Hematopoietic multipotent progenitor cell treated with erythropoietin and hydrocortisone succinate and interleukin-3 and kit ligand, for 8 days (in vitro differentiated cells): ENCODE results near the gene SURF1.
"Not testable (repeated sequence)": the region's sequence is repeated elsewhere in the genome, so short reads cannot be mapped to it uniquely, and the experiment has no call there.

Experiments
- DNase-seq: peaks from one replicate; pipeline ENCODE4 v3.0.0-alpha.2; 2015

The SURF1 gene

DNA sequence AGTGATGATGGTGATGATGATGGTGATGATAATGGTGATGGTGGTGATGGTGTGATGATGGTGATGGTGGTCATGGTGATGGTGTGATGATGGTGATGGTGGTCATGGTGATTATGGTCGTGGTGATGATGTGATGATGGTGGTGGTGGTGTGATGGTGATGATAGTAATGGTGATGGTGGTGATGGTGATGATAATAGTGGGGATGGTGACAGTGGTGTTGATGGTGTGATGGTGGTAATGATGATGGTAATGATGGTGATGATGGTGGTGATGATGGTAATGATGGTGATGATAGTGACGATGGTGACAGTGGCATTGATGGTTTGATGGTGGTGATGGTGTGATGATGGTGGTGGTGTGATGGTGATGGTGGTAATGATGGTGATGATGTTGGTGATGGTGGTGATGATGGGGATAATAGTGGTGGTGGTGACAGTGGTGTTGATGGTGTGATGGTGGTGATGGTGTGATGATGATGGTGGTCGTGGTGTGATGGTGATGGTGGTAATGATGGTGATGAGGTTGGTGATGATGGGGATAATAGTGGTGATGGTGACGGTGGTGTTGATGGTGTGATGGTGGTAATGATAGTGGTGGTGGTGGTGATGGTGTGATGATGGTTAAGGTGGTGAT lies 26.3 kb upstream of the SURF1 start:
- no peak for DNase-seq

DNA sequence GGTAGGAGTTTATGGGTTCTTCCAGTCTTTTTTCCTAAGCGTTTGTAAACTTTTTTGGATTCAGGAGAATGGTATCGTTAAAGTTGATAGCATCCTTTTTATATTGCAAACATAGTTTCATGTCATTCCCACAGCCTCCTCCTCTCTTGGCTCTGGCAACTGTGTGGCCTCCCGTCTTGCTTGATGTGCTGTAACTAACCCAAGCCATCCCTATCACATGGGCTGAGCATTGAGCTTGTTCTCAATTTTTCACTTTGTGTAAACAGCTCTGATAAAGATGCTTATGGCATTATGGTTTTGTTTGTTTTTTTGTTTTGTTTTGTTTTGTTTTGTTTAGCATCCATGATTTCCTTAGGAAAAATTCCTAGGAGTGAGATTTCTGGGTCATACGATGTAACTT lies 24.4 kb upstream of the SURF1 start:
- DNase-seq, result no peak

DNA sequence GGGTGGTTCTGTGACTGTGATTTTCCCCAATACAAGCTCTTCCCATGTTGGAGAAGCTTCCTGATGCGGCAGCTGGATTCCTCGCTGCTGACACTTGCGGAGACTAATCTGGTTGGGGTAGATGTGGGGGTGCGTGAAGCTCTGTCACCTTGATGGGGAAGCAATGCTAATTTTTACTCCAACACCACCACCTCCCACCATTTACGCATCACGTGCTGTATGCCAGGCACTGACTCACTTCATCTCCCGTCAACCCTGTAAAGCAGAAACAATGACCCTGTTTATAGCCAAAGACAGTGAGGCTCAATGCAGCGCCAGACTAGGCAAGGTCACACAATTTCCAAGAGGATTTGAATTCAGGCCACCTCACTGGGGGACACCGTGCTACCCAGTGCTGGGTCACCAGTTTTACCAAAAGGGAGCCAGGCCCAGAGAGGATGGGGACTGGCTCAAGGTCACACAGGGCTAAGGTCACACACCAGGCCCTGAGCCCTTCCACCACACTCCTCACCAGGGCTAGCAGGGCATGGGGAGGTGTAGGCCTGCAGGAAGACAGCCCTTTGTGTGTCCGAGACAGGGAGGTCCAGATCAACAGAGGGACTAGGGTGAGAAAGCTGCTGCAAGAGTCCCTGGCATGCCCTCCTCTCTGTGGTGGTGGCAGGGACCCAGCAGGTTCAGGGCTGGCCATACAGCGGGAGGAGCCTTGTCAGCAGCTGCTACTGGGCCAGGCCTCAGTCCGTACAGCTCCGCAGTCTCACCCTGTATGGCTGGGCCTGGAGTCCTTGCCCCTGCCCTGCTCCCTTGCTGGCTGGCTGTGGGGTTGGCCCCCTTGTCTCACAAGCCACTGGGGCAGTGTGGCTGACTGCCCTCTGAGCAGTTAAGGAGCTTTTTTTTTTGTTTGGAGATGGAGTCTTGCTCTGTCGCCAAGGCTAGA lies 23.1 kb upstream of the SURF1 start:
- no peak for DNase-seq

DNA sequence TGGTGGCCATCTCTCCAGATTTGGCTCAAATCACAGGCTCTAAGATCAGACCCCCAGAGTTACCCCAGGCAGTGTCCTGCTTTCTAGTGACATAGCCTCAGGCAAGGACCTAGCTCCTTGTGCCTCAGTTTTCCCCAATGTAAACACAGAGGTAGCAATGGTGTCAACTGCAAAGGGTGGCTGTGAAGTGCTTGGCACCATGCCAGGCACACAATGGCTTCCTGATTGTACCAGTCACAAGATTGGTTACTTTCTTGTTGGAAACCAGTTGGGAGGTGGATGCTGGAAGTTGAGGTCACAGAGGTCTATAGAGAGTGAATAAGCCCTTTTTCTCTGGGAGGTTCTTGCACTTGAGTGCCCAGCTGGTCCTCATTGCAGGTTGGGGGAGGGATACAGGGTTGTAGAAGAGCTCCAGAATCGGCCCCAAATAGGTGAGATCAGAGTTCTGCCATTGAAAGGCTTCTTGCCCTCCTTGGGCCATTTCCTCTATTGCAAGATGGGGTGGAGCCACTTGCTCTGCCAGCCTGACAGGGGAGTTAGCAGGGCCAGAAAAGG lies 22.2 kb upstream of the SURF1 start:
- peak; percentile 48 for DNase-seq

DNA sequence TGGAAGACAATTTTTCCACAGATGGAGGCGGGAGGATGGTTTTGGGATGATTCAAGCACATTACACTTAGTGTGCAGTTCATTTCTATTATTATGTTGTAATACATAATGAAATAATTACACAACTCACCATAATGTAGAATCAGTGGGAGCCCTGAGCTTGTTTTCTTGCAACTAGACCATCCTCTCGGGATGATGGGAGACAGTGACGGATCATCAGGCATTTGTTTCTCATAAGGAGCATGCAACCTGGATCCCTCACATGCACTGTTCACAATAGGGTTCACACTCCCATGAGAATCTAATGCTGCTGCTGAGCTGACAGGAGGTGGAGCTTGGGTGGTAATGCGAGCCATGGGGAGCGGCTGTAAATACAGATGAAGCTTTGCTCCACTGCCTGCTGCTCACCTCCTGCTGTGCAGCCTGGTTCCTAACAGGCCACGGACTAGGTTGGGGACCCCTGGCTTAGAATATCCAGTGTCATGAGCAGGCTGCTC lies 21.5 kb upstream of the SURF1 start:
- peak; percentile 38 for DNase-seq

DNA sequence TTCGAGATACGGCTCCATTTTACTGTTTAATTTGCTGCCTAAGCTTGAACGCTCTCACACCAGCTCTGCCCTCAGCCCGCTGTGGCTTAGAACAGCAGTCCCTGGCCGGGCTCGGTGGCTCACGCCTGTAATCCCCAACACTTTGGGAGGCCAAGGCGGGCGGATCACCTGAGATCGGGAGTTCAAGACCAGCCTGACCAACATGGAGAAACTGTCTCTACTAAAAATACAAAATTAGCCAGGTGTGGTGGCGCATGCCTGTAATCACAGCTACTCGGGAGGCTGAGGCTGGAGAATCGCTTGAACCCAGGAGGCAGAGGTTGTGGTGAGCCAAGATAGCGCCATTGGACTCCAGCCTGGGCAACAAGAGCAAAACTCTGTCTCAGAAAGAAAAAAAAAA lies 21.0 kb upstream of the SURF1 start:
- DNase-seq, result not testable (repeated sequence)

DNA sequence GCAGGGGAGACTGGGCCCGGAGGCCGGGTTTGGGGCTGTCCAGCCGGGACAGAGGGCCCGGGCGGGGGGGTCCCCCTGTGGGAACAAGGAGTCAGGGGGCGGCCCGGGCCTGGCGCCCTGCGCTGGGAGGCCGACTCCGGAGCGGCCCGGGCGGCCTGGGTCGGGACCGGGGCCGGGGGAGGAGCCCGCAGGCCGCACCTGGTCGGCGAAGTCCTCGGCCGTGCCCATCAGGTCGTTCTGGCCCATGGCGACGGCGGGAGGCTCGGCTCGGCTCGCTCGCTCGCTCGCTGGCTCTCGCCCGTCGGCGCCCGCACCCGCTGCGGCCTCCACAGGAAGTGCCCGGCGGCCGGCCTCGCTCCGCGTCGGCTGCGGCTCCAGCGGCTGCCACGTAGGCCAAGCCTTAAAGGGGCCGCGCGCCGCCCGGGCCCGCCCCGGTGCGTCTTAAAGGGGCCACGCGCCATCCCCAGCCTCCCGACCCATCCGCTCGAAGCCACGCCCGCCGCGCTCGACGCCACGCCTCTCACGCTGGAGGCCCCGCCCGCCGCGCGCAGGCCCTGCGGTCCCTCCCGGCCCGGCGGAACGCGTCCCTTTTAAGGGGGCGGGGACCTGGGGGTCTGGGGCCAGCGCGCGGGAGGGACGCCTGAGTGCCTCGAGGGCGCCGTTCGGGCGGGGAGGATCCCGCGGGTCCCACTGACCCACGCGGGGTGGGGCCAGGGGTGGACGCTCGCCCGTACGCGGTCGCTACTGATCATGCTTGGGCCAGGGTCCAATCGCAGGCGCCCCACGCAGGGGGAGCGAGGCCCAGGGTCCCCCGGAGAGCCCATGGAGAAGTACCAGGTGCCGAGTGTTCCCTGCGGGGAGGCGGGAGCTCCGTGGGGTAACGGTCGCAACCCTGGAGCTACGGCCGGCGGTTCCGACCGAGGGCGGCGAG lies 19.7 kb upstream of the SURF1 start, which contains the start of the genes STKLD1 and SURF4:
TSS of gene STKLD1 (plus strand) at position 643 of the 931 bp plus-strand sequence. CDS start at position 751, 108 bp downstream.
TSS of gene SURF4 (minus strand) at position 337 of the 931 bp plus-strand sequence. CDS start at position 246, 91 bp downstream.
- peak; percentile 94 for DNase-seq

DNA sequence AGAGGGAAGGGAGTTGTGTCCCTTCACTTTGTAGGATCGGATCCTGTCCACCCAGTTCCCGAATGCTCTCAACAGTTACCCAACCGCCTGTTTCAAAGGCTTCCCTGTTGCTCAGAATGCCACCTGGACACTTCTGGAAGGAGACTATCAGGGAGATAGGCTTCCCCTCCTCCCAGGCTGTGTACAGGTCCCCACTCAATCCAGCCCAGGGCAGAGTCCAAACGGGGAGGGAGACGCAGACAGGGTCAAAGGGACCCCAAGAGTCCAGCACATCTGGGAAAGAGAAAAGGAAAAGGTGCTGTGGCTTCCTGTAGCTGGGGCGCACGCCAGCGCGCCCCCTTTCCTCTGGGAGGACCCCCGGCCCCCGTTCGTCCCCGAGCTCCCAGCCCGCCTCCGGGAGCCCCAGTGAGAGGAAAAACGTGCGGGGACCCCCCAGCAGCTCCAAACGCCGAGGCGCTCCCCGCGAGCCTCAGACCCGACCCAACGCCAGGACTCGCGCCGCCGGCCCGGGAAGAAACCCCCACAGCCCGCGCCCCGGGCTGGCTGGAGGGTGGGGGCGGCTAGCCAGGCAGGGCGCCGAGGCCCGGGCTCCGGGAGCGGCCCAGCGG lies 18.9 kb upstream of the SURF1 start:
- peak; percentile 51 for DNase-seq

DNA sequence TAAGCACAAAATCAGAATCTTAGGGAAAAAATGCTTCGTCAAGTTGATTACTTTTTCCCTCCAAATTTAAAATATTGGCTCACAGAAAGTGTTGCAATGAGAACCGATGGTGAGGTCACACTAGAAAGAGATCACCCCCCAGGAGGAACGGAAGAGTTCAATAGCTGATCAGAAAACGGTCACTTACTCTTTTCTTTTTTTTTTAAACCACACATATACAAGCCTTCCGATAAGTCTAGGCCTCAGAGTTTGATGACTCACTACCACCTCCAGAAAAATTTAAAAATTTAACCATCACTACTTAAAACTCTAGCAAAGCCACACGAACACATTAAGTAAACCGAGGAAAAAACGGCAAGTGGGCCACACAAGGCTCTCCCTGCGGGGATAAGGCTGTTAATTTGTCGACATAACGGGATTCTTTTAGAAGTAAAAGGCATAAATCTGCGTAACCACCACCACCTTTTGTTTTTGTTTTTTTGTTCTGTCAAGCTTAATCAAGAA lies 18.4 kb upstream of the SURF1 start:
- DNase-seq, result peak; percentile 68

DNA sequence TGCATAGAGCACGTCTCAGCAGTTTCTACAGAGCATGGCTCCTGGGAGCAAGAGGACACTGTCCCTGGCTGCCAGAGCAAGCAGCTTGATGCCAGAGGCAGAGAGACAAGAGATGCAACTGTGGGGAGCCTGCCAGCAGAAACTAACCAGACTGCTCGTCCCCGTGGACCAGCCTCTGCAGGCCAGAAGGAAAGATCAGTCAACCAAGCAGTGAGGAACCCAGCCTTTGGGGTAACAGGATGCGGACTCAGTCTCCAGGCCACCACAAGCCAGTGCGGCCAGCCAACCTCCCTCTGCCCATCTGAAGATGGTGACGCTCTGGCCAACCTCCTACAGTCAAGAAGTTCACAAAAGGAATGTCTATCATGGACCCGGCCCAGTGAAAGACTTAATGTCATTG lies 15.9 kb upstream of the SURF1 start:
- no peak for DNase-seq

DNA sequence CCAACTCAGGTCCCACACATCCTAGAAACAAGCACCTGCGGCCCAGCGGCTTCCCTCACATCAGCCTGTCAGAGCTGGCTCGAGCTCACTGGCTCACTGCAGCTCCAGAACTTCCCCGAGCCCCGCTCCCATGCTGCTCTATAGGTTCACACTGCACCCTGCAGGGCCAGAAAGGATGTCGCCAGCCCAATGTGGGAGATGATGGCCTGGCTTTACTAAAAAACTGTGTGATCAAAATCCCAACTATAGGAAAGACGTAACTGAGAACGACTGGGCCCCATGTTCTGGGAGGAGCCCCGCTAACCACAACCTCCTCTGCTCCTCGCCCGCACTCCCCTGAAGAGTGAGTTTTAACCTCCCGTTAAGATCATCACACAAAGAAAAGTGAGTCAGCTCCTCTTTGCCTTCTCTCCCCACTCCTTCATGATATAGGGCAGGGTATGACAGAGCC lies 15.0 kb upstream of the SURF1 start:
- peak; percentile 65 for DNase-seq

DNA sequence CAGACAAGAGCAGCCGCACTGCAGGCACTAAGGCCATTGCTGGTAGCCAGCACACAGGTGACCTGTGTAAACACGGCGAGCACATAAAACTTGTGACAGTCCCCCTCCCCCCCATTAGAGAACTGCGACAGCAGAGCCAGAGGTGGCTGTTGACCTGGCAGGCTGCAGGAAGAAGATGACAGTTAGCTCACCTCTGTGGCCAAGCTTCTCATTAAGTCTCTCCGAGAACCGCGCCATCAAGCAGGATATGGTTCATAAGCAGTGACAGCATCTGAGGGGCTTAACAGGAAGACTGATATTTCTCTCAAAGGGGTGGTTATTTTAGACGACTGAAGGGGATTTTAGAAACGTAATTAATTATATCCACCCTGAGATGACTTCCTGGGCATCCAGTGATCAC lies 14.4 kb upstream of the SURF1 start:
- no peak for DNase-seq

DNA sequence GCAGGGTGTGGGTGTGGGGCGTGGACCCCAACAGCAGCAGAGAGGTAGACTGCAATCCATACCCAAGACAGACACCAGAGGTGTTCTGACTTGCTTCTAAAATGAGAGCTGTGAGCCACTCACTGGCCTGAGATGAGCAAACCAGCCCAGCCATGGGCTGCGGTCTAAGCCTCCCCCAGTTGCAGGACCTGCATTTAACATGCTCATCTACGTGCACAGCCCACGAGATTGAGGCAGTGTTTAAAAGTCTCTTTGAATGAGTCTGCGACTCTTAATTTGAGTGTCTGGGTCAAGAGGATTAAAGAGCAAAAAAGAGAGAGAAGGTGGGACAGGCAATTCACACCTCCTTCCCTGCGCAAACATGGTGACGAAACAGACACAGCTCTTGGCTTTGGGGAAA lies 13.6 kb upstream of the SURF1 start:
- DNase-seq, result no peak

DNA sequence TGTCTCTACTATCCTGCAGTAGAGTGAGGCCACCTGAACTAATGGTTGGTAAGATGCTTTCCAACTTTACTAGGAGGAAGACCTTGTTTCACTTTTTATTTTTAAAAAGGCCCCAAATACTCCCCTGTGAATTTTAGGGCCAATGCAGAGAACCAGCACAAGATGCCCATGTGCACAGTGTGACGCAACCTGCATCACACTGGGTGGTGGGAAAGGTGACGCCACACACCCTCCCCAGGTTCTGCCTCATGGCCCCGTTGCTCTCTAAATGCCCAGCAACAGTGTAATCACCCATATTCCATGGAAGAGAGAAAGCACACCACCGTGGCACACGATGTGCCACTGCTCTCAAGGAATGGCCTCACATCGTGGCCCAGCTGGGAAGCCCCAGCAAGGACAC lies 13.1 kb upstream of the SURF1 start:
- DNase-seq, result no peak

DNA sequence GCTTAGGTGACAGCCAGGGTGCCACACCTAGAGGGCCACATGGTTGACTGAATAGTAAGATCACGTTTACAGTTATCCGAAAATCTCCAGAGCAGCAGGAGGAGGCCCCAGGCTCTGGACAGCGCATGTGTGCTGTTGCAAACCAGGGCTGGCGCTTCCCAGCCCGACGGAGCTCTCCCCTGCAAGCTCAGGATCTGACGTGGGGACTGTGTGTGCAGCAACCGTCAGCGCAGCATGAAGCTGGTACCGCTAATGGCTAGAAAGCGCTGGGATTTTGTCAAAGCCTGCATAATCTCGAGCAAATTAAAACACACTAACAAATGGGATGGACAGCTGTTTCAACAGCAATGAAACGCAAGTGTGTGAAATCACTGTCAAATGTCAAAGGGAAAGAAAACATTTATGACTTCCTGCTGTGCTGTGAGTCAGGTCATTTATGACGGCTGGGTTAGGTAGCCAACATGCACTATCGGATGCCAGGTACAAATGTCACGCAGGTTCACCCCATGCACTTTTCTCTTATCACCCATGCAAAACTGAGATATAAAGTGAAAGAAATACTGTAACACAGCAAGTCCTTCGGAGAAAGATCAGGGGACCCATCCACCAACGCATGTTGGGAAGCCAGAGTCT lies 12.1 kb upstream of the SURF1 start:
- DNase-seq, result no peak

DNA sequence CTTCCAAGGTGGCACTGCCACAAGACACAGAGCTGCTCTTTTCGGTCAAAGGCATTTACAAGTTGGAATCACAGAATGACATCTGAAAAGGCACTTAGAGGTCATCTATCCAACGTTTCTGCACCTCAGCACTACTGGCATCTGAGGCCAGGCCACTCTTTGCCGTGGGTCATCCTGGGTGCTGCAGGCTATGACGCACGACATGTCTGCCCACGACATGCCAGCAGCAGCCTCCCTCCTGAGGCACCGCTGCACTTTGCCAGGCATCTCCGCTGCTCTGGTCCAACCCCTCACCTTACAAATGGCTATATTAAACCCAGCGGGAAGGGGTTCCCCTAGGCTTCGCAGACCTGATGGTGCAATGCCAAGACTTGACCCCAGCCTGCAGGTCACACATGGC lies 11.5 kb upstream of the SURF1 start:
- DNase-seq, result no peak

DNA sequence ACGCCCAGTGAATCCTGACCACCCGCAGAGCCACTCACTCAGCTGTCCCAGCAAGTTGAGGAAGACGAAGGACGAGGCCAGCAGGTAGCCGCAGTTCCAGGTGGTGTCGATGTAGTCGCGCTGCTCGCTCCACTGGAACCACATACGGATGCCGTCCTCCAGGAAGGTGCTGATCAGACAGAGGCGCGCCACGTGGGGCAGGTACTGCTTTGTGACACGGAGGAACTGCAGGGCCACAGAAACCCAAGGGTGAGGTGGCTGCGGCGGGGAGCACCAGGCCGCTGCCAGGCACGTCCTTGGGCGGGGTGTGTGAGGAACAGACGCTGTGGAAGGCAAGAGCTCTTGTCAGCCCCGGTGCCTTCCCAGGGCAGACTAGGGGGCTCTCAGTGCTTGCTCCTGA lies 10.9 kb upstream of the SURF1 start:
- DNase-seq, result no peak

DNA sequence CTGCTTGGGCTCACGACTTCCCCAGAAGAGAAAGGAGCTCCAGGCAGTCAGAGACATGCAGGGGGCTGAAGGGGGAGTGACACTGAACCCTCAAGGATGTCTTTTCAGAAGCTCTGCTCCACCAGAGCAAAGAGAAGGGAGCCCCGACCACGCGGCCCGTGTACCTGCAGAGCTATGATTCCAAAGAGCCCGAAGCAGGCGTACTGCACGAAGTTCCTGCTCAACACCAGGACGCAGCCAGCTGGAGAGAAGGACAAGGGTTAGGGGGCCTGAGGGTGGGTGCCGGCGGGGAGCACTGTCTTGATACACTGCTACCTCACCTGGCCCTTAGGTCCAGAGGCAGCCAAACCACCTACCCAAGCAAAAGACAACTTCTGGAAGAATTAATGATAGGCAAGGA lies 10.1 kb upstream of the SURF1 start:
- DNase-seq, result no peak

DNA sequence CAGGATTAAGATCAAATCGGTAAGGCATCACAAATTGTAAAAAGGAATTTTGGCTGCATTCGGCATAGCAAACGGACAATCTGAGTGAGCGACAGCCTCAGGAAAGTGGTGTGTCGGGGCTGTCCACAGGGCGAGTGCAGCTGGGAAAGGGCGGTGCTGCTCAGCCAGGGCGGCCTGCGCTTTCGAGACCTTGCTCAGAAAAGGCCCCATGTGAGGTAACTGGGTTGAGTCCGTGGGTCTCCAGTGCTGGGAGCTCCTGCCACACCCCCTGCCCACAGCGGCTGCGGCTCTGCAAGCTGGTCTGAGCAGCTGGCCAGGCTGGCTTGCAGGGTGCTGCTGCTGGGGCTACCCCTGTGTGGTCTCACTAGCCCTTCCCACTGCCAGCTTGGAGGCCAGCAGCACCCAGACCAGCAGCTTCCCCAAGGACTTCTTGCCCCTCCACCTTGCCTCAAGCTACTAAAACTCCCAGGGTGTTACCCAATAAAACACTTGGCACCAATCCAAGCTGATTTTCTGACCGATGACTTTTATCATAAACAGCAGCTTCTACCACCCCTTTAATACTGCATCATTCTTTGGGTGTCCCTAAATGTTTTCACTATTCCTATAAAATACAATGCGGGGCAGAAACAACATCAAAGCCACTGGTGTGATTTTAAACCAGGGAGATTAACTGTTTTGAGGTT lies 6.2 kb upstream of the SURF1 start:
- peak; percentile 79 for DNase-seq

DNA sequence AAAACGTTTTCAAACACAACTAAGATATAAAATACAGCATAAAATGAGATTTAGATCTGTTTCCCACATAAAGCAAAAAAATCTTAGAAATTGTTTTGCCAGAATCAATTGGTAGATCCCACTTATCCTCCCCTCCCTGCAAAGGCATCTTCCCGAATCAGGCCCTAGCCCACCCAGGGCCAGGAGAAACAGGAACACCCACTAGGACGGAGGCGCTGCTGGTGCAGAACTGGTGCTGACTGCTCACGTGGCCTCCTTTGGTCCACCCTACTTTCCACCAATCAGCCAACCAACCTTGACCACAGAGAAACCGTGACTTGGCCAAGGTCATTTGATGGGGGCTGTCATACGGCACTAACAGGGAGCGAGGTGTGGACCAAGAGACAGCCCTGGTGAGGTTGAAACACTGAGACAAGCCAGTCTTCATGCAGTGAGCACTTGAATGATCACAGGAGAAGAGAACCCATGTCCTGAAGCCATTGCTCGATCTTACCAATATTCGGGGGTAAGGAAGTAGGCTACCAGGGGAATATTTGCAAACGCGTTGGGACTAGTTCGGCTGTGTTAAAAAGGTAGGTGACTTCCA lies 5.3 kb upstream of the SURF1 start:
- DNase-seq, result no peak
